ENCODE data around the gene PDGFC.
"Not testable (repeated sequence)": the region's sequence is repeated elsewhere in the genome, so short reads cannot be mapped to it uniquely, and the experiment has no call there.

Gene PDGFC

DNA sequence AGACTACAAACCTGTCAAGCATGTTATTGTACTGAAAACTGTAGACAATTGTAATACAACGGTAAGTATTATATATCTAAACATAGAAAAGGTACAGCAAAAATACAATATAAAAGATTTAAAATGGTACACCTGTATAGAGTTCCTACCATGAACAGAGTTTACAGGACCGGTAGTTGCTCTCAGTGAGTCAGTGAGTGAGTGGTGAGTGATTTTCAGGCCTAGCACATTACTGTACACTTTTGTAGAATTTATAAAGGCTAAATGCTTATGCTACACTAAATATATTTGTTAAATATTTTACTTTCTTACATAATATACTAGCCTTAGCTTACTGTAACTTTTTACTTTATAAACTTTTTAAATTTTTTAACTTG lies 37.4 kb downstream of the PDGFC start:
- H3K27ac ChIP-seq (ENCODE audit: low read depth, low read length, severe bottlenecking) = no peak overlapping the region

DNA sequence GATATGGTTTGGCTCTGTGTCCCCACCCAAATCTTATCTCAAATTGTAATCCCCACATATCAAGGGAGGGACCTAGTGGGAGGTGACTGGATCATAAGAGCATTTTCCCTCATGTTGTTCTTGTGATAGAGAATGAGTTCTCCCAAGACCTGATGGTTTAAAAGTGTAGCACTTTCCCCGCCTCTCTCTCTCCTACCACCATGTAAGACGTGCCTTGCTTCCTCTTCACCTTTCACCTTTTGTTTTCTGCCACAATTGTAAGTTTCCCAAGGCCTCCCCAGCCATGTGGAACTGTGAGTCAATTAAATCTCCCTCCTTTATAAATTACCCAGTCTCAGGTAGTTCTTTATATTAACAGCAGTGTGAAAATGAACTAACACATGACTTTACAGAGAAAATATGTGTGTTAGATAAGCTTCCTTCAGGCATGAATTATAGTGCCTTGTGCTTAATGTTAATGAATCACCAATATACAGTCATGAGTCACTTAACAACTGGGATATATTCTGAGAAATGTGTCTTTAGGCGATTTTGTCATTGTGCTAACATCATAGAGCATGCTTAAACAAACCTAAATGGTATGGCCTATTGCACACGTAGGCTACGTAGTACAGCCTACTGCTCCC lies 37.9 kb downstream of the PDGFC start:
- no peaks in the 10 kb centered on the region for H3K36me3 ChIP-seq (ENCODE audit: control insufficient read depth, insufficient read depth, low read length)
- H3K27ac ChIP-seq (ENCODE audit: low read depth, low read length, severe bottlenecking) = no peak overlapping the region
- H3K9me3 ChIP-seq (ENCODE audit: control insufficient read depth, low read length) = no peaks in the 10 kb centered on the region
- 80 to 91% methylated on average over 2 to 5 of the region's 5 CpGs for WGBS, 2 experiments (ENCODE audit: insufficient coverage in 2 of 2)
- H3K4me3 ChIP-seq (ENCODE audit: extremely low read depth, insufficient read depth, low read length, poor library complexity, severe bottlenecking) = no peak overlapping the region
- H3K4me1 ChIP-seq (ENCODE audit: control insufficient read depth, insufficient read depth, low read length, poor library complexity, severe bottlenecking) = no peaks in the 10 kb centered on the region

More for the DNA sequence above, 37.4 kb downstream of the PDGFC start:
- no peaks in the 10 kb centered on the region for H3K9me3 ChIP-seq (ENCODE audit: control insufficient read depth, low read length)
- no peak overlapping the region for H3K4me3 ChIP-seq (ENCODE audit: extremely low read depth, insufficient read depth, low read length, poor library complexity, severe bottlenecking)
- no CpG with 5 or more reads among the region's 2 CpGs for WGBS, 2 experiments (ENCODE audit: insufficient coverage in 2 of 2)
- no peaks in the 10 kb centered on the region for H3K36me3 ChIP-seq (ENCODE audit: control insufficient read depth, insufficient read depth, low read length)
- no peaks in the 10 kb centered on the region for H3K4me1 ChIP-seq (ENCODE audit: control insufficient read depth, insufficient read depth, low read length, poor library complexity, severe bottlenecking)

DNA sequence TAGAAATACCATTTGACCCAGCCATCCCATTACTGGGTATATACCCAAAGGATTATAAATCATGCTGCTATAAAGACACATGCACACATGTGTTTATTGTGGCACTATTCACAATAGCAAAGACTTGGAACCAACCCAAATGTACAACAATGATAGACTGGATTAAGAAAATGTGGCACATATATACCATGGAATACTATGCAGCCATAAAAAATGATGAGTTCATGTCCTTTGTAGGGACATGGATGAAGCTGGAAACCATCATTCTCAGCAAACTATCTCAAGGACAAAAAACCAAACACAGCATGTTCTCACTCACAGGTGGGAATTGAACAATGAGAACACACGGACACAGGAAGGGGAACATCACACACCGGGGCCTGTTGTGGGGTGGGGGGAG lies 39.2 kb downstream of the PDGFC start:
- H3K4me3 ChIP-seq (ENCODE audit: extremely low read depth, insufficient read depth, low read length, poor library complexity, severe bottlenecking); H3K36me3 ChIP-seq (ENCODE audit: control insufficient read depth, insufficient read depth, low read length); H3K4me1 ChIP-seq (ENCODE audit: control insufficient read depth, insufficient read depth, low read length, poor library complexity, severe bottlenecking); H3K27ac ChIP-seq (ENCODE audit: low read depth, low read length, severe bottlenecking); H3K9me3 ChIP-seq (ENCODE audit: control insufficient read depth, low read length): not testable (repeated sequence)
- no CpG with 5 or more reads among the region's 2 CpGs for WGBS, 2 experiments (ENCODE audit: insufficient coverage in 2 of 2)

DNA sequence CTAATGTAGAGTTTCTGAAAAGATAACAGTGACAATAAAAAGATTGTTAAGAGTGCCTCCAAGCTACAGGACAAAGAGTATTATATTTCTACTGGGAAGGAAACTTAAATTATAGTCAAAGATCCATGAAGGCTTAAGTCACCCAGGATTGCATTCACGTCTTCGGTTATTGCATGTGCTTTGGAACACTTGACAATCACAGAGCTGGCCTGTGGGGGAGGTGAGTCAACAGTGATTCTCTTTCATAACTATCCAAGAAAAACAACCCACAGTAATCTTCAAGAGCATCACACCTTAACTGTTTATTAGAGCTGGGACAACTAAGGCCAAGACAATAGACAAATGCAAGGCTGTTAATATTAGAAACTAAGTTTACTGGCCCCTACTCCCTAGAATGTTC lies 40.3 kb downstream of the PDGFC start:
- no peaks in the 10 kb centered on the region for H3K36me3 ChIP-seq (ENCODE audit: control insufficient read depth, insufficient read depth, low read length)
- no peak overlapping the region for H3K27ac ChIP-seq (ENCODE audit: low read depth, low read length, severe bottlenecking)
- 90% methylated on average over 2 of the region's 2 CpGs; no CpG with 5 or more reads in 1 of the 2 experiments for WGBS, 2 experiments (ENCODE audit: insufficient coverage in 2 of 2)
- H3K9me3 ChIP-seq (ENCODE audit: control insufficient read depth, low read length) = no peaks in the 10 kb centered on the region
- no peak overlapping the region for H3K4me3 ChIP-seq (ENCODE audit: extremely low read depth, insufficient read depth, low read length, poor library complexity, severe bottlenecking)
- no peaks in the 10 kb centered on the region for H3K4me1 ChIP-seq (ENCODE audit: control insufficient read depth, insufficient read depth, low read length, poor library complexity, severe bottlenecking)

DNA sequence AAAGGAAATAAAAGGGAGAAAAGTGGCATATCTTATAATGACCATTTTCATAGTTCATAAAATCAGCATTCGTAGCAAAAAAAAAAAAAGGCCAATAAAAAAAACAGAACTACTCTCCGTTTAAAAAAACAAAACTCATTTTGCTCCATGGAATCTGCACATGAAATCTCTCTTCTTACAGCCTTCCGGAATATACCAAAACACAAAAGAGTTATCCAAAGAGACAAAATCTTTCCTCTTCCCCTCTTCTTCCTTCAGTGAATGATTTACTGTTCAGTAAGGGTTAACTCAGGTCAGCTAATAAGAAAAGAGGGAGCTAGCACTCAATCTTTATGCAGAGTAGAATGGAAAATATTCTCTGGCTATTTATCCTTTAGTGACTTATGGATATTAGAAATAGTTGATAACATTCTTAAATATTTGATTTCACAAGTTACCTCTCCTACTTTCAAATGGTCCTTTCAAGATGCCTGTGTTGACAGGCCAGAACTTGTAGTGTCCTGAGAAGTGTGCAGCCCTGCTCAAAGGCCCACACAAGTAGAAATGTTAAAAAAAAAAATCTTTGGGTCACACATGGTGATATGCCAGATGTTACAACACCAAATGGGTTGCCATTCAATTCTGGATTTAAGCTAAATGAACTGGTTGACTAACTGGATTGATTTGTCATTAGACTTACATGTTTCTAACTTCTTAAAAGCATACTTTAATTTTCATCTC lies 42.1 kb downstream of the PDGFC start:
- H3K36me3 ChIP-seq (ENCODE audit: control insufficient read depth, insufficient read depth, low read length) = no peaks in the 10 kb centered on the region
- no peak overlapping the region for H3K27ac ChIP-seq (ENCODE audit: low read depth, low read length, severe bottlenecking)
- WGBS, 2 experiments (ENCODE audit: insufficient coverage in 2 of 2) = 100% methylated on average over 1 of the region's 3 CpGs; no CpG with 5 or more reads in 1 of the 2 experiments
- no peaks in the 10 kb centered on the region for H3K9me3 ChIP-seq (ENCODE audit: control insufficient read depth, low read length)
- H3K4me1 ChIP-seq (ENCODE audit: control insufficient read depth, insufficient read depth, low read length, poor library complexity, severe bottlenecking) = no peaks in the 10 kb centered on the region
- no peak overlapping the region for H3K4me3 ChIP-seq (ENCODE audit: extremely low read depth, insufficient read depth, low read length, poor library complexity, severe bottlenecking)

DNA sequence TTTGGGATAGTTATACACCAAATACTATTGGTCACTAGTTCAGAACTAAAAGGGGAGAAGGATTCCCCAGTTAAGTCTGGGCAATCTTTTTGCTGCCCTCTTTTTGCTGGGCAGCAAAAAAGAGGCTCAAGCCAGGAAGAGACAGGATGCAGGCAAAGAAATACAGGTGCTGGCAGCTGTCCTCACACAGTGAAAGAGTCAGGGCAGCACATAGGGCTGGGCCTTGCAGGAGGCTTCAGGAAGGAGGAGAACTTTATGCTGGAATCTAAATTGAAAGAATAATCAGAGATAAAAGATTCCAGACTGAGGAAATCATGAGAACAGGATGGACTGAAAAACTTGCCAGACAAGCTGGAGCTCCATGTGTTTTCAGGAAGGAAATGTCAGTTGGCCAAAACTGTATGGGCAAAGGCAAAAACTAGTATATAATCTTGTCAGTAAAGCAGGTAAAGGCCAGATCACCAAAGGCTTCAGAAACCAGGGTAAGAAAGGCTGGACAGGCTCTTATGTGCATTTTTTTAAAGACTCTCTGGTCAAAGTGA lies 46.8 kb downstream of the PDGFC start:
- no peaks in the 10 kb centered on the region for H3K36me3 ChIP-seq (ENCODE audit: control insufficient read depth, insufficient read depth, low read length)
- H3K9me3 ChIP-seq (ENCODE audit: control insufficient read depth, low read length) = no peaks in the 10 kb centered on the region
- H3K4me3 ChIP-seq (ENCODE audit: extremely low read depth, insufficient read depth, low read length, poor library complexity, severe bottlenecking) = no peak overlapping the region
- H3K4me1 ChIP-seq (ENCODE audit: control insufficient read depth, insufficient read depth, low read length, poor library complexity, severe bottlenecking) = no peaks in the 10 kb centered on the region
- no peak overlapping the region for H3K27ac ChIP-seq (ENCODE audit: low read depth, low read length, severe bottlenecking)

DNA sequence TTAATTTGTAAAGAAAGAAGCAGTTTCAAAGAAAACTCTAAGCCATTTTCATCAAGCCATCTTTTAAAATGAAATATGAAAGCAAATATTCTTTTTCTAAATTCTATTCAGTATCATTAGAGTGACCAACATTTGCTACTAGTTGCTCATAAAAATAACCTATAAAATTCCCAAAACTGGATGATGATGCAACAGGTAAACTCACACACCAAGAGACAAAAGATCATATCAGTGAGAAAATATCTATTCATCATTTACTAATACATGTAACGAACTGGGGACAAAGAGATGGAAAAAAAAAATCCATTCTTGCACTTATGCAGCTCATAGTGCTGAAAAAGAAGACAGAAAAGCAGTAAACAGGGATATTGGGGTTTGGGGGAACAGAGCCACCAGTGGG lies 48.1 kb downstream of the PDGFC start:
- no peak overlapping the region for H3K27ac ChIP-seq (ENCODE audit: low read depth, low read length, severe bottlenecking)
- no peaks in the 10 kb centered on the region for H3K9me3 ChIP-seq (ENCODE audit: control insufficient read depth, low read length)
- H3K4me1 ChIP-seq (ENCODE audit: control insufficient read depth, insufficient read depth, low read length, poor library complexity, severe bottlenecking) = no peaks in the 10 kb centered on the region
- no CpG with 5 or more reads among the region's 1 CpG for WGBS, 2 experiments (ENCODE audit: insufficient coverage in 2 of 2)
- no peak overlapping the region for H3K4me3 ChIP-seq (ENCODE audit: extremely low read depth, insufficient read depth, low read length, poor library complexity, severe bottlenecking)
- no peaks in the 10 kb centered on the region for H3K36me3 ChIP-seq (ENCODE audit: control insufficient read depth, insufficient read depth, low read length)

DNA sequence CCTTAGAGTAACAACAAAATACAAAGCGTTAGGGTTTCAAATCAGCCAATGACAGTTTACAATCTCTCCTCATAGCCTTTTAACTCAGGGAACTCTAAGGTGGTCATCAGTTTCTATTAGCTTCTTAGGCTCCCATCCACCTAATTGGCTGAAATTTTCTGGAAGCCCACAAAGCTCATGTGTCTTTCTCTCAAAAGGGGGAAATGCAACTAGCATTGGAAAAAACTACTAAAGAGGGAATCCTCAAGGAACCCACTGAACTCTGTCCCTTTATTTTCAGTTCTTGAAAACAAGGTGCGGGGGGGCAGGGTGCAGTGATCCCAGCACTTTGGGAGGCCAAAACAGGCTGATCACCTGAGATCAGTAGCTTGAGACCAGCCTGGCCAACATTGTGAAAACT lies 56.4 kb downstream of the PDGFC start:
- WGBS, 2 experiments (ENCODE audit: insufficient coverage in 2 of 2) = 86 to 89% methylated on average over 1 to 2 of the region's 2 CpGs
- no peaks in the 10 kb centered on the region for H3K36me3 ChIP-seq (ENCODE audit: control insufficient read depth, insufficient read depth, low read length)
- no peaks in the 10 kb centered on the region for H3K9me3 ChIP-seq (ENCODE audit: control insufficient read depth, low read length)
- no peak overlapping the region for H3K27ac ChIP-seq (ENCODE audit: low read depth, low read length, severe bottlenecking)
- no peak overlapping the region for H3K4me3 ChIP-seq (ENCODE audit: extremely low read depth, insufficient read depth, low read length, poor library complexity, severe bottlenecking)
- no peaks in the 10 kb centered on the region for H3K4me1 ChIP-seq (ENCODE audit: control insufficient read depth, insufficient read depth, low read length, poor library complexity, severe bottlenecking)

DNA sequence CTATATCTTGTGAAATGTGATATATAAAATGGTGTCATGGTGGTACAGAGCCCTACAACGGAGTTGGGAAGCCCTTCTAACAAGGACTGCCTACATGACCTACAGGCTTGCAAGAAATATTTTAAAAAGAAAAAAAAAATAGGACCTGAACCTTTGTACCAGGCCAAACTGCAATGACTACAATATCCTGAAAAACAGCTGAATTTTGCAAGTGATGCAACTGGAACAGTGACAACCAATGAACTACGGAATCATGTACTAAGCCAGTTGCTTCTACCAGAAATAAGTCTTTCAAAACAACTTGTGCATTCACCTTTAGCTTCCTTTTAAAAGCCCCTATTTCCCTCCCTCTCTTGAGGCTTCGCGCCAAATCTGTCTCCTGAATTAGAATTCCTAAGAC lies 58.4 kb downstream of the PDGFC start:
- Histone ChIP-seq H3K27ac (ENCODE audit: low read depth, low read length, severe bottlenecking) (no peak overlapping the region), H3K9me3 (ENCODE audit: control insufficient read depth, low read length) (no peaks in the 10 kb centered on the region), H3K4me1 (ENCODE audit: control insufficient read depth, insufficient read depth, low read length, poor library complexity, severe bottlenecking) (no peaks in the 10 kb centered on the region), H3K36me3 (ENCODE audit: control insufficient read depth, insufficient read depth, low read length) (no peaks in the 10 kb centered on the region), H3K4me3 (ENCODE audit: extremely low read depth, insufficient read depth, low read length, poor library complexity, severe bottlenecking) (no peak overlapping the region)
- WGBS, 2 experiments (ENCODE audit: insufficient coverage in 2 of 2) = 91 to 96% methylated on average over 3 of the region's 4 CpGs

DNA sequence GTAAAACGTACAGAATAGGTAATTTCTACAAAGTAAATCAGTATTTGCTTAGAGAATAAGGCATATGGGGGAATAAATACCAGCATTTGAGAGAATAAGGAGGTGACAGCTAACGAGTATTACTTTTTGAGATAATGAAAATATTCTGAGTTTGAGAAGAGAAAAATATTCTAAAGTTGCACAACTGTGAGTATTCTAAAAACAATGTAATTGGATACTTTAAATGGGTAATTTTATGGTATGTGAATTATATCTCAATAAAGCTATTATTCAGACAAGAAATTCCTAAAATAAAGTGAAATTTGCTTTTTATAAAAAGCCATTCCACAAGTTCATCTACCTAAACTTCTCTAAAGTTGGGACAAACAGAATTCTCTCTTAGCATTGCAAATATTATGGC lies 62.6 kb downstream of the PDGFC start:
- Histone ChIP-seq H3K4me1 (ENCODE audit: control insufficient read depth, insufficient read depth, low read length, poor library complexity, severe bottlenecking) (no peaks in the 10 kb centered on the region), H3K9me3 (ENCODE audit: control insufficient read depth, low read length) (no peaks in the 10 kb centered on the region), H3K27ac (ENCODE audit: low read depth, low read length, severe bottlenecking) (no peak overlapping the region), H3K36me3 (ENCODE audit: control insufficient read depth, insufficient read depth, low read length) (no peaks in the 10 kb centered on the region), H3K4me3 (ENCODE audit: extremely low read depth, insufficient read depth, low read length, poor library complexity, severe bottlenecking) (no peak overlapping the region)
- 100% methylated on average over 1 of the region's 2 CpGs for WGBS, 2 experiments (ENCODE audit: insufficient coverage in 2 of 2)

DNA sequence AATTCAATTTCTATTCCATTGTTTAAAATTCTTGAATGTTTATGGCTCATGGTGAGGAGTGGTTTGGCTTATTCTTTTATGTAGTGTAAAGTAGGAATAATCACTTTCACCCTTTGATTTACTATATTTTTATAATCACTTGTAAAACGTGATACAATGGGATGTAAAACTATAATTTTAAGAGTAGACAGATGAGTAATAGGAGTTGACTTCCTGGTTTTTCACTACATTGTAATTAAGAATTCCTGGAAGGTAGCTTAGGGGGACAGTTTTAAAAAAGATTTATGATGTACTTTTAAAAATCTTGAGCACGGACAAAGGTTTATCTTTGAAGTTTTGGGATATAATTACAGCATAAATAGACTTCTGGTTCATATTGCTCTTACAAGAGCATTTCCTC lies 65.3 kb downstream of the PDGFC start:
- Histone ChIP-seq H3K4me1 (ENCODE audit: control insufficient read depth, insufficient read depth, low read length, poor library complexity, severe bottlenecking) (no peaks in the 10 kb centered on the region), H3K27ac (ENCODE audit: low read depth, low read length, severe bottlenecking) (no peak overlapping the region), H3K4me3 (ENCODE audit: extremely low read depth, insufficient read depth, low read length, poor library complexity, severe bottlenecking) (no peak overlapping the region), H3K9me3 (ENCODE audit: control insufficient read depth, low read length) (no peaks in the 10 kb centered on the region), H3K36me3 (ENCODE audit: control insufficient read depth, insufficient read depth, low read length) (no peaks in the 10 kb centered on the region)
- no CpG with 5 or more reads among the region's 2 CpGs for WGBS, 2 experiments (ENCODE audit: insufficient coverage in 2 of 2)
